Measurements from ENCODE around the gene FOS. TPM values are rescaled to one million over a fixed set of nuclear protein-coding genes. Genes with fewer than 3 reads are reported as not detected.
"Not testable (repeated sequence)": the region's sequence is repeated elsewhere in the genome, so short reads cannot be mapped to it uniquely, and the experiment has no call there.

The FOS gene
- polyA plus RNA-seq (2013, experiment 1 of 2): 11.4 TPM
- polyA plus RNA-seq (2013, experiment 2 of 2): 10.3 TPM

- Histone ChIP-seq H3K4me1 (ENCODE audit: insufficient read depth, low read length) (peaks cover 20% of the 10 kb centered on the region), H3K9ac (ENCODE audit: low read depth, low read length) (peak within 1 kb of the TSS; percentile 94), H3K4me3 (ENCODE audit: low read length) (peak within 1 kb of the TSS; percentile 87), H3K9me3 (ENCODE audit: insufficient read depth, low read depth, low read length) (no peaks in the 10 kb centered on the region), H3K27me3 (ENCODE audit: insufficient read depth, low read length) (peaks cover 40% of the 10 kb centered on the region), H3K36me3 (ENCODE audit: insufficient read depth, low read length) (peaks cover 20% of the 10 kb centered on the region), H3K27ac (ENCODE audit: low read depth, low read length) (peak within 1 kb of the TSS; percentile 95)
- under 1% methylated on average over 66 of the region's 69 CpGs for WGBS
These were observed at the start of gene FOS for GRCh38 chr14:75278422-75279152. Gene FOS, plus strand, starts transcription at chr14:75278828. Its CDS starts 155 bp downstream, at chr14:75278983.

- Histone ChIP-seq H3K9me3 (ENCODE audit: insufficient read depth, low read depth, low read length) (no peaks in the 10 kb centered on the region), H3K4me3 (ENCODE audit: low read length) (no peak overlapping the region), H3K36me3 (ENCODE audit: insufficient read depth, low read length) (no peaks in the 10 kb centered on the region), H3K4me1 (ENCODE audit: insufficient read depth, low read length) (peaks cover 4% of the 10 kb centered on the region; the same call in 1 of the 2 replicates), H3K27ac (ENCODE audit: low read depth, low read length) (no peak overlapping the region), H3K9ac (ENCODE audit: low read depth, low read length) (no peak overlapping the region), H3K27me3 (ENCODE audit: insufficient read depth, low read length) (no peaks in the 10 kb centered on the region)
- WGBS: 96% methylated on average over 3 of the region's 4 CpGs
These were observed 48.9 kb upstream of the FOS start for GRCh38 chr14:75229661-75230139.

- H3K27me3 ChIP-seq (ENCODE audit: insufficient read depth, low read length): no peaks in the 10 kb centered on the region
- WGBS: 83% methylated on average over 6 of the region's 6 CpGs
- peaks cover 4% of the 10 kb centered on the region; the same call in 1 of the 2 replicates for H3K4me1 ChIP-seq (ENCODE audit: insufficient read depth, low read length)
- H3K4me3 ChIP-seq (ENCODE audit: low read length): no peak overlapping the region
- no peaks in the 10 kb centered on the region for H3K36me3 ChIP-seq (ENCODE audit: insufficient read depth, low read length)
- H3K9me3 ChIP-seq (ENCODE audit: insufficient read depth, low read depth, low read length): no peaks in the 10 kb centered on the region
- no peak overlapping the region for H3K27ac ChIP-seq (ENCODE audit: low read depth, low read length)
- no peak overlapping the region for H3K9ac ChIP-seq (ENCODE audit: low read depth, low read length)
These were observed 48.4 kb upstream of the FOS start for GRCh38 chr14:75230140-75230792.

GRCh38 chr14:75231320-75231719 is 47.3 kb upstream of the FOS start:
- H3K36me3 ChIP-seq (ENCODE audit: insufficient read depth, low read length): no peaks in the 10 kb centered on the region
- H3K9me3 ChIP-seq (ENCODE audit: insufficient read depth, low read depth, low read length): no peaks in the 10 kb centered on the region
- H3K9ac ChIP-seq (ENCODE audit: low read depth, low read length): no peak overlapping the region
- no peak overlapping the region for H3K4me3 ChIP-seq (ENCODE audit: low read length)
- H3K27ac ChIP-seq (ENCODE audit: low read depth, low read length): no peak overlapping the region
- H3K4me1 ChIP-seq (ENCODE audit: insufficient read depth, low read length): peaks cover 4% of the 10 kb centered on the region; the same call in 1 of the 2 replicates
- WGBS: 73% methylated on average over 2 of the region's 2 CpGs
- H3K27me3 ChIP-seq (ENCODE audit: insufficient read depth, low read length): no peaks in the 10 kb centered on the region

- Histone ChIP-seq H3K9ac (ENCODE audit: low read depth, low read length) (no peak overlapping the region), H3K9me3 (ENCODE audit: insufficient read depth, low read depth, low read length) (no peaks in the 10 kb centered on the region), H3K27me3 (ENCODE audit: insufficient read depth, low read length) (no peaks in the 10 kb centered on the region), H3K4me3 (ENCODE audit: low read length) (no peak overlapping the region), H3K36me3 (ENCODE audit: insufficient read depth, low read length) (no peaks in the 10 kb centered on the region), H3K4me1 (ENCODE audit: insufficient read depth, low read length) (peaks cover 4% of the 10 kb centered on the region; the same call in 1 of the 2 replicates), H3K27ac (ENCODE audit: low read depth, low read length) (no peak overlapping the region)
- 87% methylated on average over 1 of the region's 1 CpG for WGBS
These were observed 46.4 kb upstream of the FOS start for GRCh38 chr14:75232191-75232590.

GRCh38 chr14:75232597-75232996 is 46.0 kb upstream of the FOS start:
- no peaks in the 10 kb centered on the region for H3K27me3 ChIP-seq (ENCODE audit: insufficient read depth, low read length)
- 76% methylated on average over 2 of the region's 2 CpGs for WGBS
- H3K27ac ChIP-seq (ENCODE audit: low read depth, low read length): no peak overlapping the region
- no peaks in the 10 kb centered on the region for H3K36me3 ChIP-seq (ENCODE audit: insufficient read depth, low read length)
- H3K9me3 ChIP-seq (ENCODE audit: insufficient read depth, low read depth, low read length): no peaks in the 10 kb centered on the region
- no peak overlapping the region for H3K9ac ChIP-seq (ENCODE audit: low read depth, low read length)
- peaks cover 4% of the 10 kb centered on the region; the same call in 1 of the 2 replicates for H3K4me1 ChIP-seq (ENCODE audit: insufficient read depth, low read length)
- no peak overlapping the region for H3K4me3 ChIP-seq (ENCODE audit: low read length)

- Histone ChIP-seq H3K9ac (ENCODE audit: low read depth, low read length) (no peak overlapping the region), H3K36me3 (ENCODE audit: insufficient read depth, low read length) (no peaks in the 10 kb centered on the region), H3K4me1 (ENCODE audit: insufficient read depth, low read length) (peaks cover 4% of the 10 kb centered on the region; the same call in 1 of the 2 replicates), H3K27ac (ENCODE audit: low read depth, low read length) (no peak overlapping the region), H3K27me3 (ENCODE audit: insufficient read depth, low read length) (no peaks in the 10 kb centered on the region), H3K4me3 (ENCODE audit: low read length) (no peak overlapping the region), H3K9me3 (ENCODE audit: insufficient read depth, low read depth, low read length) (no peaks in the 10 kb centered on the region)
- WGBS: 83% methylated on average over 19 of the region's 19 CpGs
These were observed 44.2 kb upstream of the FOS start for GRCh38 chr14:75234173-75235115.

GRCh38 chr14:75235198-75235597 is 43.4 kb upstream of the FOS start:
- not testable (repeated sequence) for H3K27me3 ChIP-seq (ENCODE audit: insufficient read depth, low read length); H3K4me1 ChIP-seq (ENCODE audit: insufficient read depth, low read length); H3K4me3 ChIP-seq (ENCODE audit: low read length); H3K27ac ChIP-seq (ENCODE audit: low read depth, low read length); H3K36me3 ChIP-seq (ENCODE audit: insufficient read depth, low read length); H3K9me3 ChIP-seq (ENCODE audit: insufficient read depth, low read depth, low read length); H3K9ac ChIP-seq (ENCODE audit: low read depth, low read length)
- WGBS: 84% methylated on average over 7 of the region's 7 CpGs

GRCh38 chr14:75236467-75236866 is 42.2 kb upstream of the FOS start:
- Histone ChIP-seq H3K27ac (ENCODE audit: low read depth, low read length) (no peak overlapping the region), H3K4me1 (ENCODE audit: insufficient read depth, low read length) (no peaks in the 10 kb centered on the region), H3K36me3 (ENCODE audit: insufficient read depth, low read length) (no peaks in the 10 kb centered on the region), H3K9ac (ENCODE audit: low read depth, low read length) (no peak overlapping the region), H3K9me3 (ENCODE audit: insufficient read depth, low read depth, low read length) (no peaks in the 10 kb centered on the region), H3K4me3 (ENCODE audit: low read length) (no peak overlapping the region), H3K27me3 (ENCODE audit: insufficient read depth, low read length) (no peaks in the 10 kb centered on the region)
- WGBS: 91% methylated on average over 4 of the region's 6 CpGs

GRCh38 chr14:75236901-75237419 is 41.7 kb upstream of the FOS start:
- Histone ChIP-seq H3K36me3 (ENCODE audit: insufficient read depth, low read length) (no peaks in the 10 kb centered on the region), H3K9ac (ENCODE audit: low read depth, low read length) (no peak overlapping the region), H3K4me1 (ENCODE audit: insufficient read depth, low read length) (no peaks in the 10 kb centered on the region)

More at GRCh38 chr14:75236901-75237419, 41.7 kb upstream of the FOS start:
- no peak overlapping the region for H3K27ac ChIP-seq (ENCODE audit: low read depth, low read length)
- H3K27me3 ChIP-seq (ENCODE audit: insufficient read depth, low read length): no peaks in the 10 kb centered on the region
- 92% methylated on average over 6 of the region's 9 CpGs for WGBS
- no peaks in the 10 kb centered on the region for H3K9me3 ChIP-seq (ENCODE audit: insufficient read depth, low read depth, low read length)
- H3K4me3 ChIP-seq (ENCODE audit: low read length): no peak overlapping the region
